C4-2B (cell line): ENCODE measurements around the gene ONECUT2.

ENCODE experiments used
- H3K27ac ChIP-seq: fragments of 450-650 bp; 2 replicates; pipeline ENCODE4 v1.5.1; 2017
- CTCF ChIP-seq: fragments of 450-650 bp; conservative IDR thresholded peaks from 2 replicates; pipeline ENCODE4 v1.5.1; 2017; ENCODE audit warnings: mild to moderate bottlenecking
- ZFX ChIP-seq: fragments of 450-650 bp; IDR thresholded peaks from 2 replicates; pipeline ENCODE4 v1.6.1; 2017

The ONECUT2 gene

GRCh38 chr18:57410749-57411148 lies 24.4 kb upstream of the ONECUT2 start:
- no peak for TF ChIP-seq ZFX
- TF ChIP-seq CTCF, result no peak
- H3K27ac ChIP-seq, result no peak overlapping the region

- H3K27ac ChIP-seq, result no peak overlapping the region
- TF ChIP-seq ZFX, result no peak
- TF ChIP-seq CTCF, result no peak
Observed at GRCh38 chr18:57416542-57416941, 18.6 kb upstream of the ONECUT2 start.

DNA sequence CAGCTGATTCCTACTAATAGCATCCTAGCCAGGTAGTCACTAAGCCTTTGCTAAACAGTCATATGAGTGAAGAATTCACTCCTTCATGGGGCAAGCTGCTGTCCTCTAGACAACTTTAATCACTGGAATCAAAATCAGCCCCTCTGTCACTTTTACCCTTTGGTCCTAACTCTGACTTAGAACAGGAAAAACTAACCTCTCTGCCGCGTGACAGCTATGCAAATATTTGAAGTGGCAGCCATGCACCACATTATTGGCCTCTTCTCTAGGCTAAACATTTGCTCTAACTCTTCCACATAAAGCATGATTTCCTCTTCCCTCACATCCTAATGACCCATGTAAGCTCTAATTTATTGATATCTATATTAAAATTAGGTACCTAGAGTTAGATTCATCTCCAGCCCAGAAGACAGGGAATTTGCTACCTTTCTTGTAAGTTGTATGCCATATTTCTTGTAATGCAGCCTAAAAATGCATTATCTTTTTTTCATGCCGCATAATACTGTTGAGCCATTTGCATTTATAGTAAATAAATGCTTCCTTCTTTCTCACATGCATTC lies 12.8 kb upstream of the ONECUT2 start:
- H3K27ac ChIP-seq, result no peak overlapping the region; the same call in 1 of the 2 replicates
- TF ChIP-seq CTCF, result no peak
- TF ChIP-seq ZFX, result no peak

DNA sequence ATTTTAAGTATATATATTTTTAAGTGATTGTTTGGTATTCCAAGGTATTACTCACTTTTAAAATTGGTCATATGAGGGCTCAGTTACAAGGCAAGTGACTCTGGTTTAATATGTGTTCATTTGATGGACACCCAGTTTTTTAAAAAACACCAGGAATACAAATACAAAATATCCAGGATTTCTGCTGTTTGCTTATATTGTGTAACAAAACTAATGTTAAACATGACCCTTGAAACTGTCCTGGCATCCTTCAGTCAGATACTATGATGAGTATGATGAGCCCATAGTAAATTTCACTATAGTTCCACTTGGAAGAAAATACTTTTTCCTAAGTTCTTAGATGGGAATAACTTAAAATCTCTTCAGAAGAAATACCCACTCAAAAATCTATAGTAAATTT lies 11.4 kb upstream of the ONECUT2 start:
- TF ChIP-seq CTCF (no peak), ZFX (no peak)
- no peak overlapping the region for H3K27ac ChIP-seq

- TF ChIP-seq CTCF, result no peak
- TF ChIP-seq ZFX, result no peak
- no peak overlapping the region for H3K27ac ChIP-seq
Observed at GRCh38 chr18:57425096-57425495, 10.1 kb upstream of the ONECUT2 start.

- TF ChIP-seq ZFX (no peak), CTCF (no peak)
- H3K27ac ChIP-seq, result no peak overlapping the region
Observed at GRCh38 chr18:57426187-57426586, 9.0 kb upstream of the ONECUT2 start.

DNA sequence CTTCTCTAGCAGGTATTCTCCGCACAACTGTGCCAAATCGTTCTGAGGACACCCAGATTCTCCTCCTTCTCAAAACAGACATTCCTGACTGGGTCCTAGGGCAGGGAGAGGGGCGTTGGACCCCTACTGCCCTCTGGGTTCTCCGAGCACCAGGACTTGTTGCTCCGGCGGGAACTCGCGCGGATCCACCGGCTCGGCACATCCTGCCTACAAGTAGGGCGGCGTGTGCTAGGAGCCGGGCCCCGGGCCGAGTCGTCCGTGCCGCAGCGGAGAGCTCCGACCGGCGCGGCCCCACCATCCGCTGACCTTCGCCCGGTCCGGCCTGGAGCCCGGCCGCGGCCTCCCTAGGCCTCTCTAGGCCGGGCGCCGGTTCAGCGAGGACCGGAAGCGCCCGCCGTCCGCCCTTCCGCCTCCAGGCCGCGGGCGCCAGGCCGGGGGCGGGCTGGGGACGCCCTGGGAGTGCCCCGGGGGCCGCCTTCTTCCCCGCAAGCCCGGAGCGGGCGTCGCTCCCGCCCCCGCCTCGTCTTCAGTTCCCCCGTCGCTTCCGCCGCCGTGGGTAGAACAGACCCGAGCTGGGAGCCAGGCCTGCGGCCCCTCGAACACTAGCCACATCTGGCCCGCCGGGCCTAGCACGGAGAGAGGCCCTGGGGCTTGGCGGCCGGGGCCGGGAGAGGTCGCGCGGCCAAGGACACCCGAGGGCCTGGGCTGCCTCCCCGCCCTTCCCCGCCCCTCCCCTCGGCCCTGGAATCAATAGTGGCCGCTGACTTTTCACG lies 7.6 kb upstream of the ONECUT2 start:
- no peak overlapping the region for H3K27ac ChIP-seq
- TF ChIP-seq ZFX (no peak), CTCF (no peak)
